NCI-H1694 (cell line): ENCODE results near the gene CYBRD1.

ENCODE experiments used
- DNase-seq: peaks from one replicate; lab custom pipeline; 2025; lab: John Stamatoyannopoulos, UW

The CYBRD1 gene

DNA sequence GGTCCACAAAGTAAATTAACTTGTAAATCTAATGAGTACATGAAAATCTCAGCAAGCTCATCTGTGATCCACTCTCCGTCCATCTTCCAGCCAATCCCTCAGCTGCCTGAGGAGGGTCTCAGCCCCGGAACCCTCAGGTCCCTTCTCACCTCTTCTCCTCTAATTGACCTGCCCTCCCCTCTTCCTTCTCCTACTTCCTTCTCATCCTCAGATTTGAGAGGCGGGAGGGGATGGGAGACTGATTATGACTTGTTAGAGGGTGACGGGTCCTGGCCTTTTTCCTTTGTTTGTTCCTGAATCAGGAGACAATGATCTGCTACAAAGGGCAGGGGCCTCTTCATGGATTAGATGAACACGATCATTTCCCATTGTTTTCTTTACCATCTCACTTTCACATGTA is 80.1 kb downstream of the CYBRD1 start:
- DNase-seq, result no peak
